A204.1 (cell line): ENCODE results near the gene MTUS2.

Source experiments
- FAIRE-seq: peaks from 2 replicates; lab custom pipeline; 2012; peaks lifted over from hg19 to GRCh38; lab: Jason Lieb, UNC

Gene MTUS2

GRCh38 chr13:28859717-28860116, 39.6 kb downstream of the MTUS2 start:
- no peak for FAIRE-seq

DNA sequence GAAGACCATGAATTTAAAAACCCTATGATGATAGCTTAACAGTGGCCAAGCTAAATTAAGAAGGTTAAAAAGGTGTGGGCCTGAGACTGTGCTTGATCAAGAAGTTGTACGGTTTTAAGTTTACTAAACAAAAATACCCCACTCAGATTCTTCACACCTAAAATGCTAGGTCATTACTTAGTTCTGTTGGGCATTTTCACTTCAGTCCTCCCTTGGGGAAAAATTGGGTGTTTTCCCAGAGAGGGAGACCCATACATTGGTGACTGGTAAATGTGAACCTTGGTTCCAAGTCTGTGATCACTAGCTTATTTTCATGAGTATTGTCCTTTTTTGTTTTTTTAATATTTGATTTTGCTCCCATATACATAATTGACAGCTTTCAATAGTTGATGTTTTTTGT, 44.4 kb downstream of the MTUS2 start:
- no peak for FAIRE-seq

- FAIRE-seq: no peak
Measured at GRCh38 chr13:28865149-28865744, 45.1 kb downstream of the MTUS2 start.

- no peak for FAIRE-seq
Measured at GRCh38 chr13:28865951-28866350, 45.8 kb downstream of the MTUS2 start.

- no peak for FAIRE-seq
Measured at GRCh38 chr13:28866932-28867331, 46.8 kb downstream of the MTUS2 start.

DNA sequence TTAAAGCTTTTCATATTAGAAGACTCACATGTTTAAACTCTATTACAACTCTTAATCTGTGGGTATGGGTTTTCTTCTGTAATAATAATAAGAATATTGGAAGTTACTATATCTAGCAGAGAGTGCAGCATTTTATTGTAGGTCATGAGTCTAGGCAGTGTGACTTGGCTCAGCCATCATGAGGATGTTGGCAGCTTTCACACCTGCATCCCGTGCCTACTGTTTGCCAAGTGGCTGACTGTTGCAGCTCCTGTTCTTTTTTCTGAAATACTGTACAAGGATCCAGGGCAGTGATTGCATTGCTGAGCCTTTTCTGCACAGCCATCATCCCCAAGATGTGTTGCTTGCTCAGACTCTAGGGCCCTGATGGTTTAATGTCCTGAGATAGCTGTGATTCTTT, 47.4 kb downstream of the MTUS2 start:
- FAIRE-seq: no peak

DNA sequence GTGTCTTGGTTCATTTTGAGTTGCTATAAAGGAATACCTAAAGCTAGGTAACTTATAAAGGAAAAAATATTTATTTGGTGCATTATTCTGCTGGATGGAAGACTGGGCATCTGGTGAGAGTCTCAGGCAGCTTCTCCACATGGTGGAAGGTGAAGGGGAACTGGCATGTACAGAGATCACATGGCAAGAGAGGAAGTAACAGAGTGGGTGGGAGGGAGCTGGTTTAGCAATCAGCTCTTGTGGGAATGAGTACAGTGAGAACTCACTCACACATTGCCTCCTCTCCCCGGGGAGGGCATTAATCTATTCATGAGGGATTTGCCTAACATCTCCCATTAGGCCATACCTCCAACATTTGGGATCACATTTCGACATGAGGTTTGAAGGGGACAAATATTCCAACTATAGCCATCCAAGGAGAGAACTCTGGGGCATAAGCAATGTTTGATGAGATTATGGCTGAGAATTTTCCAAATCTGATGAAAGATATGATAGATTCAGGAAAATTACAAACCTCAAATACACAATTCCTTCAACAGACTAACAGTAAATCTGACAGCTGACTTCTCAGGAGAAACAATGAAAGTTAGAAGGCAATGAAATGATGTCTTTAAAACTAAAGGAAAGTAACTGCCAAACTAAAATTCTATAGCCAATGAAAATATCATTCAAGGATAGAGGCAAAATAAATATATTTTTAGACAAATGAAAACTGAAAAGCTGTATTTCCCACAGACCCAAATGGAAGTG, 52.5 kb downstream of the MTUS2 start:
- FAIRE-seq: no peak

DNA sequence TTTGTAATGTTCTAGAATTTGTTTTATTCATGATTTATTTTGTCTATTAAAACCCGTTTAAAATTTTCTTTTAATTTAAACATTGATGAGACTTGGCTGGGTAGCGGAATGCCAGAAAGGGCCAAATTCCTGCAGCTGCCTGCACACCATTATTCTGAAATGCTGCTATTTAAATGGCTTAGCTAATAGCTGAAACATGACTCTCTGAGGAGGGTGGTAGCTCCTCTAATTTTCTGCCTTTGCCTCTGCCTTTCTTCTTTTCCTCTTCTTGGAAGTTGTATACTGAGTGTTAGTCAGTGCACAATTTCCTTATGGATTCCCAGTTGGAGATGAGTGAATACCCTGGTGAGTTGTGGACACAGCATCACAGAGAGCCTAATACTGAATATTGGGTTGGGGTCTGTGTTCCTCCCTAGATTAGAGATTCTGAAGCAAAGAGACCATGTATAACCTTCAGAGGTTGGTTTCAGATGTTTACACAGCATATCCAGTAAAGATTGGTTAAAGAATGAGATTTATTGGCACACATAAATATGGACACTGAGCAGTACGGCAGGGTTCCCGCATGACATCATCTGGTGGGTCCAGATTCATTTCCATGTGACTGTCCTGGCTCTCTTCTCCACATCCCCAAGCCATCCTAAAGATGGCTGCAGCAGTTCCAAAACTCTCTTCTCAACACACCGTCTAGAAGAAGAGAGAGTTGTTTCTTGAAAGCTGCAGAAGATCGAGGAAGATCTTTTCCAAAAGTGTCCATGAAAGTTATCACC, 55.9 kb downstream of the MTUS2 start:
- no peak for FAIRE-seq

DNA sequence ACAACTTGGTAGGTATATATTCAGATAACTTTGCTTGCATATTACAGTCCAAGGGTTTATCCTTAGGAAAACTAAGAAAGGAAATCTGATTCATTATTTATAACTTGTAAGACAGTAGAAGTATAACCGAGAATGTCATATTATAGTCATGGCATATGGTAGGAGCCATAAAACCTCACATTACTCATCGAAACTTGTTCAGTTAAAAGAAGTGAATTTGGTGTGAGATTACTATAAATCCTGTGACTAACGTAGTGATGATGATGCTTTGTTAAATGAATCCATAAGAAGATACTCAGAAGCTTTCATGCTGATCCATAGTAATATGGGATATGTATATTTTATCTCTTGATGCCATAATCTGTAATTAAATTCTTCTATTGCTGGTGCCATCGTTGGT, 57.3 kb downstream of the MTUS2 start:
- no peak for FAIRE-seq

- no peak for FAIRE-seq
Measured at GRCh38 chr13:28885181-28885580, 65.0 kb downstream of the MTUS2 start.

- FAIRE-seq: no peak
Measured at GRCh38 chr13:28889086-28889732, 69.1 kb downstream of the MTUS2 start.

DNA sequence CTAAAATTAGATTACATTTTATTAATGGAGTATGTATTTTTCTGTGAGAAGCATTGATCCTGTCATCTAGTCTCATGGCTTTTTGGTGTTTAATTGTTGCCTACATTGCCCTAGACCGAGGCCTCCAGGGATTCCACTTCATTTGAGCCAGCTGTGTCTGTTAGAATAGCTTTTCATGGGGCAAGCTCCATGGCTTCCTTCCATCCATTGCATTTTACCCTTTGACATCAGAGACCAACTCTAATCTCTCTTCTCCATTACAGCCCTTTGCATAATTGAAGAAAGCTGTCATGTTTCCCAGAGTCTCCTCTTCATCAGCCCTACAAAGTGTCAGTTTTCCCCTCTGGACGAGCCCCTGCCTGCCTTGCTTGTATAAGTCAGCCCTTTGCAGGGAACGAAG, 70.6 kb downstream of the MTUS2 start:
- FAIRE-seq: no peak

DNA sequence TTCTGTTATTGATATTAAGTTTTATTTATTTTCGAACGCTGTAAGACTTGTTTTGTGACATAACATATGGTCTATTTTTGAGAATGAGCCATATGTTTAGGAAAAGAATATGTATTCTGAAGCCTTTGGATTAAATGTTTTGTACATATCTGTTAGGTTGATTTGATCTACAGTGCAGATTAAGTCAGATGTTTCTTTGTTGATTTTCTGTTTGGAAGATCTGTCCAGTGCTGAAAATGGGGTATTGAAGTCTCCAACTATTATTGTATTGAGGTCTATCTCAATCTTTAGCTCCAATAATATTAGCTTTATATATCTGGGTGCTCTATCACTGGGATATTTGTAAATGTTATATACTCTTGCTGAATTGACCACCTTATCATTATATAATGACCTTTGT, 97.9 kb downstream of the MTUS2 start:
- FAIRE-seq: no peak

GRCh38 chr13:28922341-28922740, 102.2 kb downstream of the MTUS2 start:
- FAIRE-seq: no peak

- FAIRE-seq: no peak
Measured at GRCh38 chr13:28935104-28935503, 115.0 kb downstream of the MTUS2 start.

- no peak for FAIRE-seq
Measured at GRCh38 chr13:28942906-28943305, 122.8 kb downstream of the MTUS2 start.

- FAIRE-seq: no peak
Measured at GRCh38 chr13:28953714-28954418, 133.7 kb downstream of the MTUS2 start.

DNA sequence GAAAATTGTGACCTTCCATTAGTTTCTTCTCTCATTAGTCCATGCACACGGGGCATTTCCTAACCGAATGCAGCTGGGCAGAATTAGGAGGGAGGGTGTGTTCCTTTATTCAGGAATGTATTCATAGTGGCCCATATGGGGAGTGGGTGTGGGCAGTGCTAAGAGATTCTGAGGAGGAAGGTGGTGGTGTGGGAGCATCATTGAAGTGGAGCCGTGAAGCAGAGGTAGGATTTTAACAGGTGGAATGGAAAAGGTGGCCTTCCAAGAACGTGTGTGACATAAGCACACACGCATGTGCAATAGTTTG, 134.2 kb downstream of the MTUS2 start:
- FAIRE-seq: no peak

DNA sequence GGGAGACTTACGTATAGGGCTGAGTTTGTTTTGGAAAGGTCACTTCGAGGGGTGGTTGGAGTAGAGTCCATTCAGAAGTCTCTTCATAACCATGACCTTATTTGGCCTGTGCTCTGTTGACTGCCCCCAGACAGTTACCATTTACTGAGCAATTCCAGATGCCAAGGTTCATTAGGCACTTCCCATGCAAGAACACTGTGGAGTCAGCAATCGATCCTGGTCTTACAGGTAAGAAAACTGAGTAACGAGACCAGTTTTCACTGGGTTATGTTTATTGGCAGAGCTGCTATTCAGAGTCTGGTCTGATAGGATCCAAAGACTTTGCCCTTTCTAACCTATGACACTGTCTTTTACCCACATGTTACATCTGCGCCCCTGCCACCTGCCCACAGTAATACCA, 134.7 kb downstream of the MTUS2 start:
- FAIRE-seq: no peak

DNA sequence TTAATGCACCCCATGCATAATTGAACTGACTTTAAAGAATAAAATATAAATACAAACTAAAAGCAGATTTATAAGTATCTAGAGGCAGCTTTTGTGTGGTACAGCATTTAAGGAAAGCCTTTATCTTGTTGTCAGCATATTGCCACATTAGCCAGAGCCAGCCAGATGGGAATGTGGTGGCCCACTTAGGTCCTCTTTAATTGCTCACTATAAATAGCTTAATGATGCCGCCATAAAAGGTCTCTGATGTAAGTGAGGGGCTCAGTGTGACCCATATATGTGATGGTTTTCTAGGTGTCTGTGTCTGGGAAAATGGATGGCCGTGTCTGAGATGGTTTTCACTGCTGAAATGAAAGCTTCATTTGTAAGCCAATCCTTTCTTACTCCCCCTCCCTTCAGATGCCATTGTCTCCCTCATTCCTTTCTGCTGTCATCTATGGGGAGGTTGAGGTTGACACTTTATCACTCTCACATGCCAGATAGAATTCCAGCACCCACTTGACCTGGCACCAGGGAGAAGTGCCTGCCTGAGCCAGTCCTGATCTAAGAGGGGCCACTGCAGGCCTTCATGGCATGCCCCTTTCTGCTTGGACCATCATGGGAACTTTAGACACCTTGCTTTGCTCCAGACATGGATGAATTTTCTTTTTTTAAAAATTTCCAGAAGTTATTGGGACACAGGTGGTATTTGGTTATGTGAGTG, 135.3 kb downstream of the MTUS2 start:
- FAIRE-seq: no peak

DNA sequence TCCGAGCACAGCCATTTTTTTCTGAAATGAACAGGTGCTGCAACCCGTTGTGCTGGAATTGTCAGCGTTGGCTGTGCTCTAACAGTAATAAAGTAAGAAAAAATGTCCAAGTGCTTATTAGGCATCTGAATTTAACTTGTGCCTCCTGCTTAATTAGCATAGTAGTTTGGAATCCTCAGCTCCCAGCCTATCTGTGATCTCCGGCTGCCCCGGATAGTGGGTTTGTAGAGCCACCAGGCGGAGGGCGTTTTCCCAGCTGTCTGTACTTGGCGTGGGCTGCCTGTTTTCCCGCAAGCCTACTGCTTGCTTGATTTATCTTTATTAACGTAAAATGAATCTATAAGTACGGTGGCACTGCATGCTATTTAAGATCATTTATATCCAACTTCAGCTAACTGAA, 137.9 kb downstream of the MTUS2 start:
- no peak for FAIRE-seq

DNA sequence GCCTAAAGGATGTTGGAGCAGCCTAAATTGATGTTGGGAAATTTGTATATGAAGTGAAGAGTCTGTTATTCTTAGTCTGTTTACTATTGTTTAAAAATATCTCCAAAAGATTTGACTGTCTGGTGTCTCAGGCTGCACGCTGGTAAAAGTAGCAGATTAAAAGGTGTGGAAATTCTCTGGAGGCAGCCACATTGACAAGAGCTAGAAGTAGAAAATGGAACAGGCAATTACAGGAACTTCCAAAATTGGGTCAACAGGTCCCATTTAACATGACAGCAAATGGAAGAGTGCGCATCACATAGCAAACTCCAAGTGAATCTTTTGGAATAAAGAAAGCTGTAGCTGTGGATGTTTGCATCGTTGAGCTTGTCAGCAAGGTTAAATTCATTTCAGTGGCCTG, 138.3 kb downstream of the MTUS2 start:
- FAIRE-seq: no peak
